Kasumi-1 (cell line): ENCODE results near the gene DENND1B.
"Not testable (repeated sequence)": the region's sequence is repeated elsewhere in the genome, so short reads cannot be mapped to it uniquely, and the experiment has no call there.

Source experiments
- DNase-seq, 2 experiments: peaks; one replicate each; lab custom pipeline; 2025; lab: John Stamatoyannopoulos, UW

The DENND1B gene

DNA sequence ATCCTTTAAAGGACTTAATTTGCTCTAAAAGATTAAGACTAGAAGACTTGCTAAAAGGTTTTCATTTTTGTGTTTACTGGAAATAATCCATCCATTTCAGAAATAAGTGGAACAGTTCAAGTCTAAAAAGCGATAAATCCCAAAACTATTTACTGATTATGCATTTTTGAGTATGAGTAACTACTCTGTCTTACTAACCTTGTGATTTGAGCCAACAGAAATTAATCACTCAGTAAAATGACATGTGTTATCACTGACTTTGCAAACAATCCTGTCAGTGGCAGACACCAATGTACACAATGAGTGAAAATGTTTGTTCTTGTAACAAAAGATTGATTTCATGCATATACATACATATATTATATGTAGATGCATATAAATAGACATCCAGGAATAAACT, 218.0 kb downstream of the DENND1B start:
- no peak for DNase-seq

- DNase-seq: no peak
Measured at GRCh38 chr1:197553281-197553680, 222.0 kb downstream of the DENND1B start.

DNA sequence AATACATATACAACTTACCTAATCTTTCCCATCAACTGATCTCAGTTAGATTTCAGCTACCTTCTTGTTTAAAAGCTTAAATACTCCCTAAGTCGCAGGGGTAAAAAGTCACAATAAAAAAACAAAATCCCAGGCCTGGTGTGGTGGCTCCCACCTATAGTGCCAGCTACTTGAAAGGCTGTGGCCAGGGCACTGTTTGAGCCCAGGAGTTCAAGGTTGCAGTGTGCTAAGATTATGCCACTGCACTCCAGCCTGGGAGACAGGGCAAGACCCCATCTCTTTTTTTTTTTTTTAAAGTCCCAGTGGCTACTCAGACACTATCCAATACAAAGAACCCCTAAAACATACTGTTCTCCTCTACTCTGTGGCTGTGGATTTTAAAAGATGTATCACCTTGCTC, 228.3 kb downstream of the DENND1B start:
- no peak for DNase-seq

GRCh38 chr1:197544553-197544952, 230.7 kb downstream of the DENND1B start:
- DNase-seq: no peak

DNA sequence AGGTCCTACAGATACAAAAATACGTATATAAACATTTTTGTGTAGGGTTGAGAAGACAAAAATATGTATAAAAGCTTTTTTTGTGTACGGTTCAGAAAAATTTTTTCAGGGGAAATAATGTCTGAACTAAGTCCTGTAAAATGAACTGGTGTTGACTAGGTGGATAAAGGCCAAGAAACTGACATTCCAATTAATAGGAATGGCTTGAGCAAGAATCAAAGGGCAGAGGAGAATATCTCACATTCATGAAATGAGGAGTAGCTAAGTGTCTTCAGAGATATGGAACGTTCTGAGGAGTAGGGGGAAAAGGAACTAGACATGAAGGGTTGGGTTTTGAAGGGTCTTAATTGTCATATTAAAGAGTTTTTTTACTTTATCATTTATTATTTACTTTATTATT, 231.2 kb downstream of the DENND1B start:
- no peak for DNase-seq

DNA sequence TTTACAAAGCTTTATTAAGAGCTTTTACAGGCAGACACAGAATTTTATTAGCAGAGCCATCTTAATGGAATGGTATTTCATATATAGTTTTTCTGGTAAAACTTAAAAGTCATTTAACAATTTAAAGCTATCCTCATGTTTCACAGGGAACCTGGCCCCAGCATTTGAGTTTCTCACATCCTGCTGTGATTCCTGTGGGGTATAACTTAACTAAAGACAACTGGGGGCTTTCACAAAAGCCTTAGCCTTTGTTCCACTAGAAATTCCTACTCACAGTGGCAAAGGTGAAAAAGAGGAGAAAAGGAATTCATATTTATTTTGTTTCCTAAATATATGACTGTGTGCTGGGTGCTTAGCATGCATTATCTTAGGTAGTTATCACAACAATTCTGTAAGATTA, 233.9 kb downstream of the DENND1B start:
- no peak for DNase-seq

DNA sequence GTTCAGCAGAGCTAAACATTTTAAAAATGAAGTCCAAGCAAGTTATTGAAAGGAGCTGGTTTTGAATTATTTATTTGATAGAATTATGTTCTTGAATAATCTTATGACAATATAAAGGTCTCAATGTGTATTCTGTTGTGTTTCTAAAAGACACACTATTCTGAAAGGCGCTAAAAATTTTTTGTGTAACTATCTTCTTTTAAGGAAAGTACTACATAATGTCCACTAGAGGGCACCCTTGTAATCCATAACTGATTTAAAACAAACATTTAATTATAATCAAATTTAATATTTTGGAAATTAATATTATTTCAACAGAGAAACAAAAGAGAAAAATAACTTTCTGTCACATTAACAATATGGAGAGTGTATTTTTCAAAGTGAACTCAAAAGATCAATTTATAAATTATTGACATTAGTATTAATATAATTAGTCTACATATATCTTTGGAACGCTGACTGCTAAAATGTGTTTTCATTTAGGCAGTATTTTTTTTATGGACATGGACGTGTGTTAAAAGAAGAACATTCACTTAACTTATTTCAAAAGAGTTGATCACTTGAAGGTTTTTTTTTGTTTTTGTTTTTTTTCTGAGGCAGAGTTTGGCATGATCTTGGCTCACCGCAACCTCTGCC, 248.4 kb downstream of the DENND1B start:
- DNase-seq: peak; percentile 52 to 71

GRCh38 chr1:197521118-197521739, 254.1 kb downstream of the DENND1B start:
- peak; percentile 51 to 55 for DNase-seq

DNA sequence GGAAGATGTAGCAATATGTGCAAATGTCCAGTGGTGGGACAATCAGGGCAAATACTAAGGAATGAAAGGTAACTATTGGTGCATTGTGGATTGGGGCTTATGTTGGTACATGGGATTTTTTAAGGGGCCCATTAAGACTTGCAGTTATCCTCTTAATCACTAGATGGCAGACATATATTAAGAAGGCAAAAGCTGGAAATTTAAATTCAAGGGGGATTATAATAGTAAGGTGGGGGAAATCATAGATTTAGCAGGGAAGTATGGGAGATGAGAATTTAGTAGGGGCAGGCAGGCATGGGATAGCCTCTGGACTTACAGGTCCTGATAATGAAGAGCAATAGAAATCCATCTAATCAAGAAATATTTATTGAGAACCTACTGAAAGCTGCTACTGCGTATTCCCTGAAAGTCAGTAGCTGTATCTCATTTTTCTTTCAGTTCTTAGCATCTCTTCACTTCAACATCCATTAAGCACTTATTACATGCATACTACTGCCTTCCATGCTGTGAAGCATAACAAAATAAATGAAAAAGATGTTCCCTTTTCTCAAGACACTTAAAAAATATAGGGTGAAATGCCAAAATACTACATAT, 255.4 kb downstream of the DENND1B start:
- peak; percentile 55 to 67 for DNase-seq

- no peak for DNase-seq
Measured at GRCh38 chr1:197515421-197515820, 259.9 kb downstream of the DENND1B start.

DNA sequence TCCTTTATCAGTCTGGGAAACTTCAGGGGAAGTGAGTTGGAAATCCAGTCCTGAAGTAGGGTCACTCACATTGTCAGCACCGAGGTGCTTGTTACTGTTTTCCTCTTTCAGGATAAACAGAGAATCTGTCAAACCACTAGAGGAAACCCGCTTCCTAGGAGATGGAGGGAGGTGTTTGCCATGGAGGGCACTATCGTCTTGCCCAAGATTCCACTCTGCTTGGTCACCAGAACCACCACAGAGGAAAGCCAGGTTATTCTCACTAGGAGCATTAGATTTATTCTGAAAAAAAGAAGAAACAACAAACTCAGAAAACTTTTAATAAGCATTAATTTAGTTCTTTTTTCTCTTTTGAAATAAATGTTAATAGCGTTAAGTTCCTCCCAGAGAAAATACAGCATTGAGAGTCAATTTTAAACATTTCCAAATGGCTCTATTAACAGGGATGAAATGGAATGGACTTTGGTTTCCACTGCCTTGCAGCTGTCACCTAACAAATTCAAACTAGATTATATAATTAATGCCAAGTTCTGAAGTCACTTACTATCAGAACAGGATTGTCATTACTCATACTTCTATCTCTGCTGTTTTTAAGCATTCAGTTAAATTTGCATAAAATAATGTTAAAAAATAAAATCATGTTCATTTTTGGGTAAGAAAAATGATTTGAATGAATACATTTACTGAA, 264.4 kb downstream of the DENND1B start:
- DNase-seq: no peak

- no peak for DNase-seq
Measured at GRCh38 chr1:197496722-197497121, 278.6 kb downstream of the DENND1B start.

DNA sequence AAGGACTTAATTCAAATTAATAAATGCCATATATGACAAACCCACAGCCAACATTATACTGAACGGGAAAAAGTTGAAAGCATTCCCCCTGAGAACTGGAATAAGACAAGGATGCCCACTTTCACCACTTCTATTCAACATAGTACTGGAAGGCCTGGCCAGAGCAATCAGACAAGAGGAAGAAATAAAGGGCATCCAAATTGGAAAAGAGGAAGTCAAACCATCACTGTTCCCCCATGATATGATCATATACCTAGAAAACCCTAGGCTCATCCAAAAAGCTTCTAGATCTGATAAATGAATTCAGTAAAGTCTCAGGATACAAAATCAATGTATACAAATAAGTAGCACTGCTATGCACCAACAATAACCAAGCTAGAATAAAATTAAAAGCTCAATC, 283.8 kb downstream of the DENND1B start:
- DNase-seq: not testable (repeated sequence)

DNA sequence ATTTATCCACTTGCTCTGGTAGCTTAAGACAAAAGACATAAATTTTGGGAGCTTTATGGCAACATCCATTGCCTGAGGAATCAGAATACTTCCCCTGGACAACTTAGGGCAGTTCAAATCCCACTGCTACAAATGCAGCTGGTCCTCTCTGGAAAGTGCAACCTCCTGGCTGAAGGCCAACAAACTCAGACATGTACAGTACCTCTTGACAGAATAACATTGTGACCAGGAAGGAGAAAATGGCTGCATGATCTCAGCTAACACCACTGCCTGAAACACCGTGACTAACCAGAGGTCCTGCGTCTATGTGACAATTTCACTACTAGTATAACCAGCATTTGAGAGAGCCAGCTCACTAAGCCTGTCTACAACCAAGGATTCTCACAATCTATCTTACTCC, 288.3 kb downstream of the DENND1B start:
- no peak for DNase-seq

DNA sequence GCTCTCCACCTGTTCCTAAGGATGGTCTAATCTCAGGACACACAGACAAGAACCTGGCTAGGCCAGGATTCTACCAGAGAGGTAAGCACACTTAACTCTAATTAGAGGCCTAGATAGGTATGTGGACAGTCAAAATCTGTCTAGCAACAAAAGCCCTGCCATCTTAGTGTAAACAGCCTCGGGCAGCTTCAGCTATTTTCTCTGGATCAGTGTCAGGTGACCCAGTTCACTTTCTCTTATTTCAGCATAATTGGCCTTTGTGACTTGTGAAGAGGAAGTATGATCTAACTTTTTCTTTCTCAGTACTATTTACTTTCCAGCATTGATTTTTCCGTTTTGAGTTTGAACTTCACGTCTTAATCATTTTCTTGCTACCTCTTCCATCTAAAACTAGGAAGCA, 289.5 kb downstream of the DENND1B start:
- no peak for DNase-seq

- DNase-seq: peak; percentile 48 to 64
Measured at GRCh38 chr1:197481101-197481500, 294.2 kb downstream of the DENND1B start.

DNA sequence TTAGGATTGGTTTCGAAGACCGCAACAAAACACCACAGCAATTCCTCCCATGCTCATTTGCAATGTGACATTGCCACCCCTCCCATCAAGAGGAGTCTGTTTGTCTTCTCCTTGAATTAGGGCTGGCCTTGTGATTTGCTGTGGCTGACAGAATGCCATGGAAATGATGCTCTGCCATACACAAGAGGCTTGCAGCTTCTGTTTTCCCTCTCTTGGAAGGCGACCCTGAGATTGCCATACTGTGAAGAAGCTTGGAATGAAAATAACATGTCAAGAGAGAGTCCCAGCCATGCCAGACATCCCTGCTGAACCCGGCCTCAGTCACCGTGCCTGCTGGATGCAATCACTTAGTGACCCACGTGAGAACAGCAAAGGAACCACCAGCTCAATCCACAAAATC, 294.8 kb downstream of the DENND1B start:
- DNase-seq: no peak

DNA sequence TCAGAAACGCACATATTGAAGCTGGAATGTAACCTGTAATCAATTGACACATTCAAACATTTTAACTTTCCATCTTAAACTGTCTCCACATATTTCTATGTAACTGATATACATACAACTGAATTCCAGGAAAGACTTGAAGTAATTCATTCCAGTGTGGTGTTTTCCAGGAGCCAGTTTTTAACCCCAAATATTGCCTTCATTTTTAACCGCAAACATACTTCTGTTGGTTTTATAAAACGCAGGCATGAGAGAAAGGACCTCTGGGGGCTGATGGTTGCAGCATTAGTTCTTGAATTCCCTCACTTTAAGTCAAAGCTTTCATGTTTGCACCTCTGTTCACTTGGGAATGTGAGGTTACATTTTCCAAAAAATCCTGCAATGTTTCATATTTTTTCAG, 303.1 kb downstream of the DENND1B start:
- no peak for DNase-seq

- DNase-seq: no peak
Measured at GRCh38 chr1:197471248-197471985, 303.9 kb downstream of the DENND1B start.

DNA sequence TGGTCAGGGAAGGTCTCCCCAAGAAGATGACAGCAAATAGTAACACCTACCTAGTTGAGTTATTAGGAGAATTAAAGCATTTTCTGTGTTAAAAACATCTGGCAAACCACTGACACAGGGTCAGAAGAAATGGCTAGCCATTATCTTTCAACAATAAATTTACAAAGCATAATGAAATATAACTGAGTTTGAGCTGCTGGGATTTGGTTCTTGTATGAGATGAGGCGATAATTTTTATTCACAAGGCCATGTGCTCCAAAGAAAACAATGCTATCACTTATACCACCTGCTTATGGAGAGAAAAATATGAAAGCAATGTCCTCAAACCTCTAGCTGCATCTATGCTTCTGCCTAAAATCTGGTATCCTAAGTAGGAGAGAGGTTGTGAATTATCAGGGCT, 304.9 kb downstream of the DENND1B start:
- no peak for DNase-seq

DNA sequence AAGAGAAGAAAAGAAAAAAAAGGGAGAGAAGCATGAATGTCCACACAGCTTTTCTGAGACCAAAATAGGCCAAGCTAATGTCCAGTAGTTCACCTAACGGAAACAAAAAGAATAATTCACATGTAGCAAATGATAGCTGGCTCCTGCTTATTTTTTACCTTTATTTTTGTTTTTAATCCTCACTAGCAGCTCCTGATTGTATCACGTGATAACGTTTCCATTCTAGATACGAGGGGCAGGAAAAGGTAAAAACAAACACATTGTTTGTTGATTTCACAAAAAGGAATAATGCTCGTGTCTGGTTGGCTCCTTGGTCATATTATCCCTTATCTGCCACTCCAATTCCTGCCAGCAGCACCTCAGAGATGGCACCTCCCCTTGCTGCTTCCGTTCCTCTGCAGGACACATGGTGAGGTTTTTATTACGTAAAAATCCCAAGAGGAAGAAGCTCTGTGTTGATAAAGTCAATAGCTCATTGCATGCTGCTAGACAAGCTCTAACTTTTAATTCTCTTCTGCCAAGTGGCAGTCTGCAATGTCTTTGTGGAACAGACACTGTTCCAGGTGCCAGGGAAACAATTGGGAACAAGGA, 305.6 kb downstream of the DENND1B start:
- DNase-seq: peak; percentile 68 to 69
